HG03159 (cell line): ENCODE measurements around the gene METRNL.
"Not testable (repeated sequence)": the region's sequence is repeated elsewhere in the genome, so short reads cannot be mapped to it uniquely, and the experiment has no call there.

Experiments used
- ATAC-seq: cut with Tn5 transposase; IDR thresholded peaks from one replicate; pipeline ENCODE4 v1.9.1; 2021; ENCODE audit warnings: mild to moderate bottlenecking, moderate library complexity; ENCODE audit not compliant: unreplicated experiment

Gene METRNL

GRCh38 chr17:83118071-83118841, 38.8 kb downstream of the METRNL start:
- no peak for ATAC-seq

GRCh38 chr17:83119987-83120864, 40.8 kb downstream of the METRNL start:
- peak; percentile 79 for ATAC-seq

- not testable (repeated sequence) for ATAC-seq
Observed at GRCh38 chr17:83121473-83121872, 42.1 kb downstream of the METRNL start.

- ATAC-seq, result no peak
Observed at GRCh38 chr17:83121921-83122820, 42.8 kb downstream of the METRNL start.

GRCh38 chr17:83122834-83123233, 43.4 kb downstream of the METRNL start:
- ATAC-seq, result no peak

GRCh38 chr17:83123896-83124801, 44.7 kb downstream of the METRNL start:
- ATAC-seq, result no peak

GRCh38 chr17:83124871-83125514, 45.6 kb downstream of the METRNL start:
- no peak for ATAC-seq

GRCh38 chr17:83125515-83126274, 46.3 kb downstream of the METRNL start:
- ATAC-seq, result no peak

- ATAC-seq, result no peak
Observed at GRCh38 chr17:83126275-83126811, 46.9 kb downstream of the METRNL start.

GRCh38 chr17:83127431-83128160, 48.2 kb downstream of the METRNL start:
- ATAC-seq, result no peak

GRCh38 chr17:83128306-83129240, 49.2 kb downstream of the METRNL start:
- ATAC-seq, result no peak

GRCh38 chr17:83129676-83130075, 50.3 kb downstream of the METRNL start:
- ATAC-seq, result no peak

GRCh38 chr17:83131401-83132011, 52.1 kb downstream of the METRNL start:
- ATAC-seq, result no peak

GRCh38 chr17:83132251-83133081, 53.1 kb downstream of the METRNL start:
- no peak for ATAC-seq
